Neural progenitor cell (in vitro differentiated cells): ENCODE data around the gene FER1L5.

Experiments
- CTCF ChIP-seq: fragments of 200-600 bp; sonication (generic); IDR thresholded peaks from 2 replicates; pipeline ENCODE4 v1.5.1; 2017; ENCODE audit warnings: antibody characterized with exemption, mild to moderate bottlenecking
- EZH2 ChIP-seq: fragments of 200-600 bp; sonication (generic); IDR thresholded peaks from 2 replicates; pipeline ENCODE4 v1.6.1; 2017; ENCODE audit warnings: antibody characterized with exemption, mild to moderate bottlenecking, moderate library complexity
- EZH2phosphoT487 ChIP-seq: fragments of 200-600 bp; sonication (generic); IDR thresholded peaks from 2 replicates; pipeline ENCODE4 v1.6.1; 2017; ENCODE audit warnings: antibody characterized with exemption

GRCh38 chr2:96663829-96664228 lies 21.3 kb downstream of the FER1L5 start:
- no peak for TF ChIP-seq CTCF
- TF ChIP-seq EZH2phosphoT487, result no peak
- TF ChIP-seq EZH2, result no peak
